ENCODE results near the gene ZSCAN10.
"Not testable (repeated sequence)": the region's sequence is repeated elsewhere in the genome, so short reads cannot be mapped to it uniquely, and the experiment has no call there.

Gene ZSCAN10

DNA sequence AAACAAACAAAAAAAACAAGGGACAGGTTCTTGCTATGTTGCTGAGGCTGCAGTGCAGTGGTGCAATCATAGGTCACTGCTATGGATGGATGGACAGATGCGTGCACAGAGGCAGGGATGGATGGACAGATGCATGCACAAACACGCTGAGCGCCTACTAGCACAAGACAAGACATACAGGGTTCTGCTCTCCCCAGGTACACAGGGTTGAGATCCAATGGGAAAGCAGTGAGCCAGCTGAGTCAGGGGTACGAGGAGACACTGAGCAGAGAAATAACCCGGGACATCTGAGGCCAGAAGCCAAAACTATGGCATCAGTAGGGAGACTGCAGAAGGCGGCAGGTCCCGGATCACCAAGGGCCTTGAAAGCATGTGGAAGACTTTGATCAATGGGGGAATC, 27.4 kb downstream of the ZSCAN10 start:
- H3K4me3 ChIP-seq (ENCODE audit: low read length): no peak overlapping the region
- DNase-seq (ENCODE audit: low read depth): no peak
- TF ChIP-seq CTCF (IDR thresholded peaks at IDR 0.05; ENCODE audit: insufficient read depth, low read depth, low read length, missing control alignments): no peak

DNA sequence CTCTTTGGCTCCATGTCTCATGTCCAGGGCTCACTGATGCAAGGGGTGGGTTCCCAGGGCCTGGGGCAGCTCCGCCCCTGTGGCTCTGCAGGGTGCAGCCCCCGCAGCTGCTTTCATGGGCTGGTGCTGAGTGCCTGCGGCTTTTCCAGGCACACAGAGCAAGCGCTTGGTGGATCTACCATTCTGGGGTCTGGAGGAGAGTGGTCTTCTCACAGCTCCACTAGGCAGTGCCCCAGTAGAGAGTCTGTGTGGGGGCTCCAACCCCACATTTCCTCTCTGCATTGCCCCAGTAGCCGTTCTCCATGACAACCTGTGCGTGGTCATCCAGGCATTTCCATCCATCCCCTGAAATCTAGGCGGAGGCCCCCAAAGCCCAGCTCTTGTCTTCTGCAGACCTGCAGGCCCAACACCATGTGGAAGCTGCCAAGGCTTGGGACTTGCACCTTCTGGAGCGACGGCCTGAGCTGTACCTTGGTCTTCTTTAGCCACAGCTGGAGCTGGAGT, 28.4 kb downstream of the ZSCAN10 start:
- no peak overlapping the region for H3K4me3 ChIP-seq (ENCODE audit: low read length)
- DNase-seq (ENCODE audit: low read depth): no peak
- no peak for TF ChIP-seq CTCF (IDR thresholded peaks at IDR 0.05; ENCODE audit: insufficient read depth, low read depth, low read length, missing control alignments)

GRCh38 chr16:3069146-3069545, 29.9 kb downstream of the ZSCAN10 start:
- H3K4me3 ChIP-seq (ENCODE audit: low read length); DNase-seq (ENCODE audit: low read depth): not testable (repeated sequence)

DNA sequence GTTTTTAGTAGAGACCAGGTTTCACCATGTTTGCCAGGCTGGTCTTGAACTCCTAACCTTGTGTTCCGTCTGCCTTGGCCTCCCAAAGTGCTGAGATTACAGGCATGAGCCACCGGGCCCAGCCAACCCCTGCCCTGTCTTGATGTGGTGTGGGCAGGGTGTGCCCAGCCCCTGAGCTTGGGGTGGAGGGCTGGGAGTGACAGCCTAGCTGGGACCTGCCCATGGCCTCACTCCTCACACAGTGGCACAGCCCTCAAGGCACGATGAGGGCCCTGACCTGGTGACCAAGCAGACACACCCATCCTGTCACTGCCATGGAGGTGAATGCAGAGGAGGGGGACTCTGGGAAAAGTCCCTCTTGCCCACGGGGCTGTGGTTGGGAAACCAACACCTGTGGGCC, 30.6 kb downstream of the ZSCAN10 start:
- no peak overlapping the region for H3K4me3 ChIP-seq (ENCODE audit: low read length)
- no peak for DNase-seq (ENCODE audit: low read depth)
- no peak for TF ChIP-seq CTCF (IDR thresholded peaks at IDR 0.05; ENCODE audit: insufficient read depth, low read depth, low read length, missing control alignments)

DNA sequence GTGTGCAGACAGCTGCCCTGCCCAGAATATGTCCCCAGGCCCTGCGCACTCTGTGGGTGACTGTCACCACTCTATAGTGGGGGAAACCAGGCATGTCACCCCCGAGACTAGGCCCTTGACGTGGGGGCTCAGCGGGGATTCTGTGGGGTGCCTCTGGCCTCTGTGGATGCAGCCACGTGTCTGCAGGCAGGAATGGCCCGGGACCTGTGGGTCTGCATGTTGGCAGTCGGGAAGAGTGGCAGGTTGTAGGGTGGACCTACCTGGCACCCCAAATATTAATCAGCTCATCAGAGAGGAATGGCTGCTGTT, 32.7 kb downstream of the ZSCAN10 start:
- DNase-seq (ENCODE audit: low read depth): no peak
- no peak overlapping the region for H3K4me3 ChIP-seq (ENCODE audit: low read length)
- no peak for TF ChIP-seq CTCF (IDR thresholded peaks at IDR 0.05; ENCODE audit: insufficient read depth, low read depth, low read length, missing control alignments)

DNA sequence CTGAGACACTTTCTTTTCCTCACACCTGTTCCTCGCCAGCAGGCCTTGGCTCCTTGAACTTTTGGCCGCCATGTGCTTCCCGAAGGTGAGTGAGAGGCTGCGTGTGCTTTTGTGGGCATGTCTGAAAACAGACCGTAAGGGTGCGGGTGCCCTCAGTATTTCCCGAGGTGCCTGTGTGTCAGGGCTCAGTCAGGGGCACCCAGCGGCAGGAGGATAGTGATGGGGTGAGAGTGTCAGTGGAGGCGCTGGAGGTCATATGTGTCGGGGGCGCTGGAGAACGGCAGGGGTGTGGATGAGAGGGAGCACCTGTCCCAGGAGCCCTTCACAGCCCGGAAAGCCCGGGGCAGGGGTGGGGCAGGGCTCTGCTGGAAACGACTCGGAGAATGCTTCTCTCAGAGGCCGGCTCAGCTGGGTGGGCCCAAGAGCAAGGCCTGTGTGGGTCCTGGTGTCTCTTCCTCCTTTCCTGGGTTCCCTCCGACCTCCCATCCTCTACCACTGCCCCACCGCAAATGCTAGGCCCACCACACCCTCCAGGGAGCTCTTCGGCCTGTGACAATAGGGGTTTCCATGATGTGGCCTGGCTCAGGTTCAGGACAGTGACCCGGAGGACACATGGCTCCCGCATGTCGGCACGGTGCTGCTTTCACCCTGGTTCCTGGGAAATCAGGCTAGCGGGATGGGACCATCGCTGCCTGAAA, 33.2 kb downstream of the ZSCAN10 start:
- H3K4me3 ChIP-seq (ENCODE audit: low read length): no peak overlapping the region
- no peak for TF ChIP-seq CTCF (IDR thresholded peaks at IDR 0.05; ENCODE audit: insufficient read depth, low read depth, low read length, missing control alignments)
- DNase-seq (ENCODE audit: low read depth): no peak

DNA sequence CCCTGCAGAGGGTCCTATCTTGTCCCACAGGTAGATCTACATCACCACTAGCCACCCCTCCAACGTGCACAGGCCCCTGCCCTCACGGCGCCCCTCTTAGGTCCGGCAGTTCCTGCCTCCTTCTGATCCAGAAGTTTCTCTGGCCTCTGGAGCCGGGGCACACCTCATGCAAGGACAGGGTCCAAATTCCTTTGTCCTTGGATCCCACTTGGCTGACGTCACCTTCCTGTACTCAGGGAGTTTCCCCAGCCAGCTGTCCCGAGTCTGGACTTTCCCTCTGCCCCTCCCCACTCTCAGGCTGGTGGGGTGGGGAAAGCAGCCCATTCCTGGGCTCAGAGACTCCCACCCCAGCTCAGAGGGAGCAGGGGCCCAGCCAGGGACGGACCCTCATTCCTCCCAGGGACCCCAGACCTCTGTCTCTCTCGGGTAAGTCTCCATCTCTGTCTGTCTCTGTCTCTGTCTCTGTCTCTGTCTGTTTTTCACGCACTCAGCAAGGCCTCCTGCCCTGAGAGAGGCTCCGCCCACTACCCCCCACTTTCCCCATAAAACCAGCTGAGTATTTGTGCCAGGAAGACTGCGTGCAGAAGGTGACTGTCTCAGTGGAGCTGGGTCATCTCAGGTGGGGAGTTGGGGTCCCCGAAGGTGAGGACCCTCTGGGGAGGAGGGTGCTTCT, 33.9 kb downstream of the ZSCAN10 start, which contains the start of gene IL32:
IL32 (plus strand) TSS at position 572 of the 673 bp plus-strand sequence. CDS start 172 bp downstream, outside the sequence.
- no peak within 1 kb of the TSS for H3K4me3 ChIP-seq (ENCODE audit: low read length)
- no peak for TF ChIP-seq CTCF (IDR thresholded peaks at IDR 0.05; ENCODE audit: insufficient read depth, low read depth, low read length, missing control alignments)
- peak; percentile 78 for DNase-seq (ENCODE audit: low read depth)

Measured in epithelial cell of esophagus (primary cell).